HL-60 (cell line): ENCODE data around the gene AHRR.

ENCODE experiments used
- DNase-seq, 2 experiments: peaks; one replicate each; pipeline ENCODE4 v3.0.0-alpha.2; 2010 to 2020; ENCODE audit warnings: low read depth in 1 of 2, low spot score in 1 of 2
- H3K27ac ChIP-seq: fragments of 250-450 bp; sonication (Bioruptor Pico); replicated peaks from 2 replicates; pipeline ENCODE4 v1.5.1; 2020; ENCODE audit warnings: mild to moderate bottlenecking, moderate library complexity
- H3K27me3 ChIP-seq: fragments of 250-450 bp; sonication (Bioruptor Pico); 2 replicates; pipeline ENCODE4 v1.5.1; 2021; ENCODE audit warnings: mild to moderate bottlenecking, moderate library complexity; ENCODE audit not compliant: insufficient read depth, poor library complexity, severe bottlenecking
- H3K4me3 ChIP-seq: replicated peaks from 2 replicates; pipeline ENCODE4 v1.5.1; 2011; ENCODE audit warnings: mild to moderate bottlenecking, control low read depth, low read length; ENCODE audit not compliant: insufficient read depth
- GABPA ChIP-seq: IDR thresholded peaks from 2 replicates; pipeline ENCODE4 v1.6.1; 2012; ENCODE audit warnings: low read depth
- POLR2AphosphoS5 ChIP-seq: IDR thresholded peaks from 2 replicates; pipeline ENCODE4 v1.6.1; 2012; ENCODE audit warnings: low read depth
- SPI1 ChIP-seq: IDR thresholded peaks from 2 replicates; pipeline ENCODE4 v1.6.1; 2012; ENCODE audit warnings: low read depth, mild to moderate bottlenecking, borderline replicate concordance
- TF ChIP-seq, protein P1 (sequence below): IDR thresholded peaks from one replicate; pipeline ENCODE4 v1.5.1; 2011; ENCODE audit warnings: low read length, control low read depth, inconsistent platforms; ENCODE audit not compliant: insufficient read depth
- TF ChIP-seq, protein P2 (sequence below): IDR thresholded peaks from 2 replicates; pipeline ENCODE4 v1.6.1; 2012; ENCODE audit warnings: low read depth; ENCODE audit not compliant: insufficient replicate concordance

AHRR gene

GRCh38 chr5:445591-445990 lies 124.1 kb downstream of the AHRR start:
- TF ChIP-seq SPI1 (0 out of 2 replicates have a peak, but pooled peaks have one; percentile 33), GABPA (no peak), POLR2AphosphoS5 (no peak)
- TF ChIP-seq, protein P1, sequence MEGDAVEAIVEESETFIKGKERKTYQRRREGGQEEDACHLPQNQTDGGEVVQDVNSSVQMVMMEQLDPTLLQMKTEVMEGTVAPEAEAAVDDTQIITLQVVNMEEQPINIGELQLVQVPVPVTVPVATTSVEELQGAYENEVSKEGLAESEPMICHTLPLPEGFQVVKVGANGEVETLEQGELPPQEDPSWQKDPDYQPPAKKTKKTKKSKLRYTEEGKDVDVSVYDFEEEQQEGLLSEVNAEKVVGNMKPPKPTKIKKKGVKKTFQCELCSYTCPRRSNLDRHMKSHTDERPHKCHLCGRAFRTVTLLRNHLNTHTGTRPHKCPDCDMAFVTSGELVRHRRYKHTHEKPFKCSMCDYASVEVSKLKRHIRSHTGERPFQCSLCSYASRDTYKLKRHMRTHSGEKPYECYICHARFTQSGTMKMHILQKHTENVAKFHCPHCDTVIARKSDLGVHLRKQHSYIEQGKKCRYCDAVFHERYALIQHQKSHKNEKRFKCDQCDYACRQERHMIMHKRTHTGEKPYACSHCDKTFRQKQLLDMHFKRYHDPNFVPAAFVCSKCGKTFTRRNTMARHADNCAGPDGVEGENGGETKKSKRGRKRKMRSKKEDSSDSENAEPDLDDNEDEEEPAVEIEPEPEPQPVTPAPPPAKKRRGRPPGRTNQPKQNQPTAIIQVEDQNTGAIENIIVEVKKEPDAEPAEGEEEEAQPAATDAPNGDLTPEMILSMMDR: no peak
- TF ChIP-seq, protein P2, sequence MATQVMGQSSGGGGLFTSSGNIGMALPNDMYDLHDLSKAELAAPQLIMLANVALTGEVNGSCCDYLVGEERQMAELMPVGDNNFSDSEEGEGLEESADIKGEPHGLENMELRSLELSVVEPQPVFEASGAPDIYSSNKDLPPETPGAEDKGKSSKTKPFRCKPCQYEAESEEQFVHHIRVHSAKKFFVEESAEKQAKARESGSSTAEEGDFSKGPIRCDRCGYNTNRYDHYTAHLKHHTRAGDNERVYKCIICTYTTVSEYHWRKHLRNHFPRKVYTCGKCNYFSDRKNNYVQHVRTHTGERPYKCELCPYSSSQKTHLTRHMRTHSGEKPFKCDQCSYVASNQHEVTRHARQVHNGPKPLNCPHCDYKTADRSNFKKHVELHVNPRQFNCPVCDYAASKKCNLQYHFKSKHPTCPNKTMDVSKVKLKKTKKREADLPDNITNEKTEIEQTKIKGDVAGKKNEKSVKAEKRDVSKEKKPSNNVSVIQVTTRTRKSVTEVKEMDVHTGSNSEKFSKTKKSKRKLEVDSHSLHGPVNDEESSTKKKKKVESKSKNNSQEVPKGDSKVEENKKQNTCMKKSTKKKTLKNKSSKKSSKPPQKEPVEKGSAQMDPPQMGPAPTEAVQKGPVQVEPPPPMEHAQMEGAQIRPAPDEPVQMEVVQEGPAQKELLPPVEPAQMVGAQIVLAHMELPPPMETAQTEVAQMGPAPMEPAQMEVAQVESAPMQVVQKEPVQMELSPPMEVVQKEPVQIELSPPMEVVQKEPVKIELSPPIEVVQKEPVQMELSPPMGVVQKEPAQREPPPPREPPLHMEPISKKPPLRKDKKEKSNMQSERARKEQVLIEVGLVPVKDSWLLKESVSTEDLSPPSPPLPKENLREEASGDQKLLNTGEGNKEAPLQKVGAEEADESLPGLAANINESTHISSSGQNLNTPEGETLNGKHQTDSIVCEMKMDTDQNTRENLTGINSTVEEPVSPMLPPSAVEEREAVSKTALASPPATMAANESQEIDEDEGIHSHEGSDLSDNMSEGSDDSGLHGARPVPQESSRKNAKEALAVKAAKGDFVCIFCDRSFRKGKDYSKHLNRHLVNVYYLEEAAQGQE: no peak
- H3K27me3 ChIP-seq: no peaks in the 10 kb centered on the region
- no peak for DNase-seq
- no peak overlapping the region; the same call in 1 of the 2 replicates for H3K4me3 ChIP-seq
- peak overlapping the region; percentile 29; the same call in 1 of the 2 replicates for H3K27ac ChIP-seq

- TF ChIP-seq, protein P2: no peak
- TF ChIP-seq SPI1 (no peak), GABPA (no peak), POLR2AphosphoS5 (no peak)
- TF ChIP-seq, protein P1: no peak
- H3K27me3 ChIP-seq: no peaks in the 10 kb centered on the region
- H3K27ac ChIP-seq: peak overlapping the region; percentile 29; the same call in 1 of the 2 replicates
- DNase-seq: peak in 1 of 2 experiments; percentile 27
- H3K4me3 ChIP-seq: no peak overlapping the region
Measured at GRCh38 chr5:446066-446882, 124.8 kb downstream of the AHRR start.

DNA sequence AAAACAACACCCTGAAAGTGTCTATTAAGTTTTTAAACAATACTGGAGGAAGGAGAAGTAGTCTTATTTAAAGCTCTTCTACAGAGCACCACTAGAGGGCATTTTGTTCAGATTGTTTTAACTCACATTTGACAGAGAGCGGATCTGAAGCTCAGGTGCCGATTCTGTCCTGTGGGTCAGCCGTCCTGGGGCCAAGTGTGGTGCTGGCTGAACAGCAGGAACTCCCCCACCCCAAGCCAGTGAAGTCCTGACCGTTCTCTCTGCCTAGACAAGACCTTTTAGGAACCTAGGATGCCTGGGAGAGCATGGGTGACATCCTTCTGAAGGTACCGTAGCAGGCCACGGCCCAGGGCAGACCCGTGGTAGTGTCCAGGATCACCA lies 125.4 kb downstream of the AHRR start:
- no peak overlapping the region for H3K4me3 ChIP-seq
- TF ChIP-seq POLR2AphosphoS5: no peak
- TF ChIP-seq, protein P2: no peak
- TF ChIP-seq, protein P1: peak; percentile 57
- no peak for TF ChIP-seq GABPA
- H3K27me3 ChIP-seq: no peaks in the 10 kb centered on the region
- 0 out of 2 replicates have a peak overlapping the region, but pooled peaks have one; percentile 33 for H3K27ac ChIP-seq
- DNase-seq: peak in 1 of 2 experiments; percentile 35
